OCI-LY1 (cell line): Measurements from ENCODE around the gene EML4.

Experiments
- EZH2 ChIP-seq: fragments of 200-600 bp; sonication (generic), shearing (Covaris generic); IDR thresholded peaks from 2 replicates; pipeline ENCODE4 v1.8.0; 2017; ENCODE audit warnings: borderline replicate concordance, mixed run types, mild to moderate bottlenecking, antibody characterized with exemption, low read length, moderate library complexity, mixed read lengths
- TF ChIP-seq, protein P1 (sequence below): fragments of 200-600 bp; sonication (generic), shearing (Covaris generic); IDR thresholded peaks from 2 replicates; pipeline ENCODE4 v1.5.1; 2017; ENCODE audit warnings: mild to moderate bottlenecking, antibody characterized with exemption, low read length, moderate library complexity, mixed read lengths

DNA sequence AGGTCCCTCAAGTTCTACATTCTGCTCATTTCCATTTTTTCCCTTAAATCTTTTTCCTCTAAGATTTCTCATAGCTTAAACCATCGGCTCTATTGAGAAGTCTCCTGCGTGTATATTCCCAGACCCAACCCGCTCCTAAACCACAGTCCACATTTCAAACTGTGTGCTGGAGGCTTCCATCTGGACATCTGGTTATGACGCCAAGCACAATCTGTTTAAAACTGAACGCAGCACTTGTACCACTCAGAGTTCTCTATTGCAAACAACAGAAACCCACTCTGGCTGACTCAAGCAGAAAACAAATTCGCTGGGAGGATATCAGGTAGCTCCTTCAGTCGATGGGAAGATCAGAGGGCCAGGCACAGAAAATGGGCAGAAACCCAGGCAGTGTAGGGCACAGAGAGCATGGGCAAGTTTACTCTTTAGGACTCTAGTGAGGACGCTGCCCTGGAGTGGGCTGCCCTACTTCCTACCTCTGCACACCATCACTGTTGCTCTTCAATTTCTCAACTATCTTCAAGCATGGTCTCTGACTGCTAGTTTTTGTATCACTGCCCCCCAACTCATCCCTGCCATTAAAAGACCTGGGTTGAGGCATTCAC, 5.6 kb upstream of the EML4 start:
- TF ChIP-seq, protein P1, sequence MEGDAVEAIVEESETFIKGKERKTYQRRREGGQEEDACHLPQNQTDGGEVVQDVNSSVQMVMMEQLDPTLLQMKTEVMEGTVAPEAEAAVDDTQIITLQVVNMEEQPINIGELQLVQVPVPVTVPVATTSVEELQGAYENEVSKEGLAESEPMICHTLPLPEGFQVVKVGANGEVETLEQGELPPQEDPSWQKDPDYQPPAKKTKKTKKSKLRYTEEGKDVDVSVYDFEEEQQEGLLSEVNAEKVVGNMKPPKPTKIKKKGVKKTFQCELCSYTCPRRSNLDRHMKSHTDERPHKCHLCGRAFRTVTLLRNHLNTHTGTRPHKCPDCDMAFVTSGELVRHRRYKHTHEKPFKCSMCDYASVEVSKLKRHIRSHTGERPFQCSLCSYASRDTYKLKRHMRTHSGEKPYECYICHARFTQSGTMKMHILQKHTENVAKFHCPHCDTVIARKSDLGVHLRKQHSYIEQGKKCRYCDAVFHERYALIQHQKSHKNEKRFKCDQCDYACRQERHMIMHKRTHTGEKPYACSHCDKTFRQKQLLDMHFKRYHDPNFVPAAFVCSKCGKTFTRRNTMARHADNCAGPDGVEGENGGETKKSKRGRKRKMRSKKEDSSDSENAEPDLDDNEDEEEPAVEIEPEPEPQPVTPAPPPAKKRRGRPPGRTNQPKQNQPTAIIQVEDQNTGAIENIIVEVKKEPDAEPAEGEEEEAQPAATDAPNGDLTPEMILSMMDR = no peak
- TF ChIP-seq EZH2 = no peak
